ENCODE measurements around the gene SIGLEC11. TPM values are rescaled to one million over a fixed set of nuclear protein-coding genes. Genes with fewer than 3 reads are reported as not detected.
"Not testable (repeated sequence)": the region's sequence is repeated elsewhere in the genome, so short reads cannot be mapped to it uniquely, and the experiment has no call there.

The SIGLEC11 gene
- total and polyA plus RNA-seq, 2 of the 13 experiments (the other 11 are each of a cell fraction or from before 2014, with no cell fraction given), result not detected

- FAIRE-seq; POLR2A ChIA-PET; H2AFZ ChIP-seq (ENCODE audit: low read length); intact Hi-C loops (cut with micrococcal nuclease; ENCODE audit: unreplicated experiment); H3K9ac ChIP-seq (ENCODE audit: insufficient read depth, low read depth, low read length); H3K4me2 ChIP-seq (ENCODE audit: low read depth, low read length); H4K20me1 ChIP-seq (ENCODE audit: insufficient read depth, low read length); H3K9me3 ChIP-seq (ENCODE audit: low read length); H3K79me2 ChIP-seq (ENCODE audit: insufficient read depth, low read length); DNase-seq (ENCODE audit: low spot score); H3K36me3 ChIP-seq (replicated peaks in 1 of 2; ENCODE audit: control insufficient read depth in 1 of 2, insufficient read depth in 2 of 2, low read length in 2 of 2); in situ Hi-C loops (cut with HindIII; ENCODE audit: extremely low pct_ligation_motif_present, low pct_unique_long_range_greater_than_20kb); H3K27ac ChIP-seq (ENCODE audit: extremely low read length, insufficient read depth, low read length); H3K4me3 ChIP-seq (replicated peaks in 1 of 3; ENCODE audit: insufficient read depth in 1 of 3, low read depth in 2 of 3, low read length in 3 of 3); CTCF ChIA-PET (ENCODE audit: low intra/inter-chr PET ratio, low total read pairs); BruUV-seq (replicated peaks): not testable (repeated sequence)
- peaks cover 50% of the 10 kb centered on the region for H3K4me1 ChIP-seq (ENCODE audit: insufficient read depth, low read length)
- WGBS (ENCODE audit: low lambda C conversion rate), result 3% methylated on average over 7 of the region's 9 CpGs
- peak; percentile 9; the same call in 2 of the 3 replicates for ATAC-seq
- peaks cover 0 to 25% of the 10 kb centered on the region in 2 experiments; a peak in 3 of 5 replicates for H3K27me3 ChIP-seq (ENCODE audit: control insufficient read depth in 1 of 2, insufficient read depth in 2 of 2, low read length in 2 of 2)
Observed at GRCh38 chr19:49958144-49958543, 2.8 kb downstream of the SIGLEC11 start.

DNA sequence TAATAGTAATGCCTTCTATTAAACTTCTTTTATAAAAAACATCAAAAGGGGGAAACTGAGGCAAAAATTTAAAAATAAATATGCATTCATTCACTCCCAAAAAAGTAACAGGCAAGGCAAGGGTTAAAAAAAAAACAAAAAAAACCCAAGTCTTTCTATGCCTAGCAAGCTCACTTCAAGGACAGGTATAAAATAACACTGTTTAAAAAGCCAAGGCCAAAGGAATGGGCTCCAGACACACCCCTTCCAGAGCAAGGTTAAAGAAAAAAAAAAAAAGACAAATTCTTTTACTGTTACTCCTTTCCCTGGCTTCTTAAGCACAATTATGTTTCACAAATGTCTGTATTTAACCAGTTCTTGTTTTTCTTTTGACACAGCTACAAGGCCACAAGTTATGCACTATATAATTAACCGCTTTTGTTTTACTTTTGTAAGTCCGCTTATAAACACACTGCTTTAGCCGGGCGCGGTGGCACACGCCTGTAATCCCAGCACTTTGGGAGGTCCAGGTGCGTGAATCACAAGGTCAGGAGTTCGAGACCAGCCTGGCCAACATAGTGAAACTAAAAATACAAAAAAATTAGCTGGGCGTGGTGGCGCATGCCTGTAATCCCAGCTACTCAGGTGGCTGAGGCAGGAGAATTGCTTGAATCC is 3.6 kb downstream of the SIGLEC11 start:
- H2AFZ ChIP-seq (ENCODE audit: low read length), result no peak overlapping the region
- no peak overlapping the region for H3K4me2 ChIP-seq (ENCODE audit: low read depth, low read length)
- 38% methylated on average over 10 of the region's 10 CpGs for WGBS (ENCODE audit: low lambda C conversion rate)
- no peaks in the 10 kb centered on the region for H4K20me1 ChIP-seq (ENCODE audit: insufficient read depth, low read length)
- H3K36me3 ChIP-seq (replicated peaks in 1 of 2; ENCODE audit: control insufficient read depth in 1 of 2, insufficient read depth in 2 of 2, low read length in 2 of 2), result no peaks in the 10 kb centered on the region
- peaks cover 0 to 26% of the 10 kb centered on the region in 2 experiments; a peak in 3 of 5 replicates for H3K27me3 ChIP-seq (ENCODE audit: control insufficient read depth in 1 of 2, insufficient read depth in 2 of 2, low read length in 2 of 2)
- no peak for ATAC-seq
- ChIA-PET POLR2A (no interaction called here), CTCF (ENCODE audit: low intra/inter-chr PET ratio, low total read pairs) (no interaction called here)
- H3K9me3 ChIP-seq (ENCODE audit: low read length), result no peaks in the 10 kb centered on the region
- no peak for FAIRE-seq
- in situ Hi-C loops (cut with HindIII; ENCODE audit: extremely low pct_ligation_motif_present, low pct_unique_long_range_greater_than_20kb) (no loop called here), intact Hi-C loops (cut with micrococcal nuclease; ENCODE audit: unreplicated experiment) (no loop called here)
- no peak overlapping the region for H3K27ac ChIP-seq (ENCODE audit: extremely low read length, insufficient read depth, low read length)
- peaks cover 58% of the 10 kb centered on the region for H3K4me1 ChIP-seq (ENCODE audit: insufficient read depth, low read length)
- no peak overlapping the region for H3K9ac ChIP-seq (ENCODE audit: insufficient read depth, low read depth, low read length)
- DNase-seq (ENCODE audit: low spot score), result no peak
- BruUV-seq (replicated peaks), result no TSS peak
- no peak overlapping the region for H3K4me3 ChIP-seq (replicated peaks in 1 of 3; ENCODE audit: insufficient read depth in 1 of 3, low read depth in 2 of 3, low read length in 3 of 3)
- H3K79me2 ChIP-seq (ENCODE audit: insufficient read depth, low read length), result no peaks in the 10 kb centered on the region
- TF ChIP-seq SIN3B (IDR thresholded peaks at IDR 0.05; ENCODE audit: low read length) (no peak), MAFK (conservative IDR thresholded peaks at IDR 0.05 in 1 of 2, IDR thresholded peaks at IDR 0.05 in 1 of 2; ENCODE audit: low read length in 2 of 2) (no peak), HNRNPH1 (optimal IDR thresholded peaks at IDR 0.05; ENCODE audit: low read depth, low read length) (no peak), ZNF773 (CRISPR knock-in tag; IDR thresholded peaks at IDR 0.05; ENCODE audit: borderline replicate concordance) (no peak), ZNF12 (CRISPR knock-in tag; IDR thresholded peaks at IDR 0.05) (no peak), ZNF512 (CRISPR knock-in tag; IDR thresholded peaks at IDR 0.05) (no peak), RBM39 (IDR thresholded peaks at IDR 0.05; ENCODE audit: low read depth, low read length, poor library complexity, severe bottlenecking) (no peak), IRF1 (CRISPR knock-in tag; IDR thresholded peaks at IDR 0.05; ENCODE audit: low read depth) (no peak), KDM6A (CRISPR knock-in tag; IDR thresholded peaks at IDR 0.05; ENCODE audit: low read depth) (no peak), NCOA2 (CRISPR knock-in tag; IDR thresholded peaks at IDR 0.05) (no peak), HMG20A (CRISPR knock-in tag; IDR thresholded peaks at IDR 0.05; ENCODE audit: borderline replicate concordance) (no peak), XRCC5 (optimal IDR thresholded peaks at IDR 0.05; ENCODE audit: low read length) (no peak), ZNF784 (CRISPR knock-in tag; IDR thresholded peaks at IDR 0.05; ENCODE audit: borderline replicate concordance) (no peak)
- TF ChIP-seq, protein P1, sequence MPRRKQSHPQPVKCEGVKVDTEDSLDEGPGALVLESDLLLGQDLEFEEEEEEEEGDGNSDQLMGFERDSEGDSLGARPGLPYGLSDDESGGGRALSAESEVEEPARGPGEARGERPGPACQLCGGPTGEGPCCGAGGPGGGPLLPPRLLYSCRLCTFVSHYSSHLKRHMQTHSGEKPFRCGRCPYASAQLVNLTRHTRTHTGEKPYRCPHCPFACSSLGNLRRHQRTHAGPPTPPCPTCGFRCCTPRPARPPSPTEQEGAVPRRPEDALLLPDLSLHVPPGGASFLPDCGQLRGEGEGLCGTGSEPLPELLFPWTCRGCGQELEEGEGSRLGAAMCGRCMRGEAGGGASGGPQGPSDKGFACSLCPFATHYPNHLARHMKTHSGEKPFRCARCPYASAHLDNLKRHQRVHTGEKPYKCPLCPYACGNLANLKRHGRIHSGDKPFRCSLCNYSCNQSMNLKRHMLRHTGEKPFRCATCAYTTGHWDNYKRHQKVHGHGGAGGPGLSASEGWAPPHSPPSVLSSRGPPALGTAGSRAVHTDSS (CRISPR knock-in tag; conservative IDR thresholded peaks at IDR 0.05), result no peak
